Fibroblast of upper back skin (primary cell): Measurements from ENCODE around the gene ARMC12.
"Not testable (repeated sequence)": the region's sequence is repeated elsewhere in the genome, so short reads cannot be mapped to it uniquely, and the experiment has no call there.

ENCODE experiments used
- DNase-seq: peaks from one replicate; pipeline ENCODE4 v3.0.0-alpha.2; 2013

ARMC12 gene

DNA sequence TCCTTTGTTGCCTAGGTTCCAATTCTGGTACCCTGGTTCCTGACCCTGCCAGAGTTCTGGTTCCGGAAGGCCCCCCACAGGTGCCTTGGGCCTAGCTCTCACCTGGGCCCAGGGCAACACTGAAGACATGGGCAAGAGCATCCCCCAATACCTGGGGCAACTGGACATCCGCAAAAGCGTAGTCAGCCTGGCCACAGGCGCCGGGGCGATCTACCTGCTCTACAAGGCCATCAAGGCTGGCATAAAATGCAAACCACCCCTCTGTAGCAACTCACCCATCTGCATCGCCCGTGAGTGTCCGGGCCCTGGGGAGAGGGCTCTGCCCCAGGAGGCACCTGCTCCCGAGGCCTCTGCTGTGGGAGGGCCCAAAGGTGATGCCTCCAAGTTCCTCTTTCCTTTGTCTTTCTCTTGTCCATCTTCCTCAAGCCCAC, at the start of gene ARMC12:
Gene ARMC12 (plus strand): TSS at position 51 of the 431 bp plus-strand sequence. CDS start 77 bp downstream, at position 128.
- no peak for DNase-seq

- peak; percentile 35 for DNase-seq
Observed at GRCh38 chr6:35687658-35688604, 48.9 kb upstream of the ARMC12 start.

- peak; percentile 85 for DNase-seq
Observed at GRCh38 chr6:35688605-35689322, 48.1 kb upstream of the ARMC12 start, which contains the start of gene FKBP5. Gene FKBP5, minus strand, starts transcription at chr6:35688915. Its CDS starts 46,091 bp downstream, at chr6:35642824.

- DNase-seq, result not testable (repeated sequence)
Observed at GRCh38 chr6:35690006-35690405, 46.8 kb upstream of the ARMC12 start.

GRCh38 chr6:35690484-35690883, 46.3 kb upstream of the ARMC12 start:
- no peak for DNase-seq

- DNase-seq, result no peak
Observed at GRCh38 chr6:35691027-35691824, 45.6 kb upstream of the ARMC12 start.

GRCh38 chr6:35694462-35694861, 42.4 kb upstream of the ARMC12 start:
- DNase-seq, result no peak

DNA sequence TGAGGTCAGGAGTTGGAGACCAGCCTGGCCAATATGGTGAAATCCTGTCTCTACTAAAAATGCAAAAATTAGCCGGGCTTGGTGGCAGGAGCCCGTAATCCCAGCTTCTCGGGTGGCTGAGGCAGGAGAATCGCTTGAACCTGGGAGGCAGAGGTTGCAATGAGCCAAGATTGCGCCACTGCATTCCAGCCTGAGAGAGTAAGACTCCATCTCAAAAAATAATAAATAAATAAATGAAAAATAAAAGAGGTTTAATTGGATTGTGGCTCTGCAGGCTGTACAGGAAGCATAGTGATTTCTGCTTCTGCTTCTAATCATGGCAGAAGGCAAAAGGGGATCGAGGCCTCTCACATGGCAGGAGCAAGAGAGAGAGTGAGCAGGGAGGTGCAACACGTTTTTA, 38.4 kb upstream of the ARMC12 start:
- not testable (repeated sequence) for DNase-seq

DNA sequence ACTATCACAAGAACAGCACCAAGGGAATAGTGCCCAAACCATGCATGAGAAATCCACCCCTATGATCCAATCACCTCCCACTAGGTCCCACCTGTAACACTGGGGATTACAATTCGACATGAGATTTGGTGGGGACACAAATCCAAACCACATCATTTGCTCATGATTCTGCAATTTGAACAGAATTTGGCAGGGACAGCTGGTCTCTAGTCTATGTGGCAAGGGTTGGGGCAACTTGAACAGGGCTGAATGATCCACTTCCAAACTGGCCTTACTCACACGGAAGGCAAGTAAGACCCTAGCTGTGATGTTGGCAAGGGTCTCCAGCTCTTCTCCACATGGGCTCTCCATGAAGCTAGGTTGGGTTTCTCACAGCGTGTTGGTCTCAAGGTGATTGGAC, 38.0 kb upstream of the ARMC12 start:
- DNase-seq, result no peak

DNA sequence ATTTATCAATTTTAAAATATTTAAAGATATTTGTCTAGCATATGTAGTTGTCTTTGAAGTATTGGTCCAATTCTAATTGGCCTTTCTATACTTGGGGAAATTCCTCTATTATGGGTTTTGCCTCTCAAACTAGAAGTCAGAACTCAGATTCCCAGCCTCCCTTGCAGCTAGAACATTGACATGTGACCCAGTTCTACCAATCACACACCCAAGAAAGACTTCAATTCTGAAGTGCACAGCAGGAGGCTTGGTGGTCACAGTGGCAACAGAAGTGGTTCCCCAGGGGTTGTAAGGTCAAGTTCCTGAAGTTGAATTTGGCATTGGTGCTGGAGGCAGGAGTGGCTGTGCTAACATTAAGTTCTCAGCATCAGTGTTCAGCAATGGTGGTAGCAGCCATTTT, 33.3 kb upstream of the ARMC12 start:
- no peak for DNase-seq

GRCh38 chr6:35706468-35706867, 30.4 kb upstream of the ARMC12 start:
- no peak for DNase-seq

DNA sequence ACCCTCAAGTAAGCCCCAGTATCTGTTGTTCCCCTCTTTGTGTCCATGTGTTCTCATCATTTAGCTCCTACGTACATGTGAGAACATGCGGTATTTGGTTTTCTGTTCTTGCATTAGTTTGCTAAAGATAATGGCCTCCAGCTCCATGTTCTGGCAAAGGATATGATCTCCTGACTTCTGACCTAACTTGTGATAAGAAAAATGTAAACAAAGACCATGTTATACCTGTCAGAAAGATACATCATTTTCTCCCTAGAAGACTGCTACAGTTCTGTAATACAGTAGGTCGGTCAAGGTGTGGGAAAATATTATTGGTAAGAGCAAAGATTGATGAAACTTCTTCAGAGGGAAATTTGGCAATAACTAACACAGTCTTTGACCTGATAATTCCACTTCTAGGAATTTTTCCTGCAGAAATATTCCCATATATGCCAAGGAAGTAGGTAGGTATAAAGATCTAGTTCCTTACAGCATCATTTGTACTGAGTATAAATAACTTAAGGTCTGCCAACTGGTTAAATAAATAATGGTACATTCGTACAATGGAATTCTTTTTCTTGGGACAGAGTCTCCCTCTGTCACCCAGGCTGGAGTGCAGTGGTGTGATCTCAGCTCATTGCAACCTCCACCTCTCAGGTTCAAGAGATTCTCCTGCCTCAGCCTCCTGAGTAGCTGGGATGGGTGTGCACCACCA, 29.0 kb upstream of the ARMC12 start:
- DNase-seq, result no peak

DNA sequence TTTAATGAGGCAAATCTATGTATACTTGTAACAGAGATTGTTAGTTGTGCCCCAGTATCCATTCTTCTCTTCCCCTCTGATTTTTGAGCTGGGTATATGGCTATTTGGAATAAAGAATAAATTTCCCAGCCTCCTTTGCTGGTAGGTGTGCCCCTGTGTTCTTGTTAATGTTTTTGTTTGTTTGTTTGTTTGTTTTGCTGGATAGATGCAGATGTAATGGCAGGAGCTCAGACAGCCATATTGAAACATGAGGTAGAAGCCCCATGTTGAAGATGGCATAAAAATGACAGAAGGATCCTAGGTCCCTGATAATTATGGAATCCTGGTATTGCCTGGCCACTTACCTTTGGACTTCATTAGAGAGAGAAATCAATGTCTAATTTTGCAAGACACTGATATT, 28.2 kb upstream of the ARMC12 start:
- DNase-seq, result no peak

DNA sequence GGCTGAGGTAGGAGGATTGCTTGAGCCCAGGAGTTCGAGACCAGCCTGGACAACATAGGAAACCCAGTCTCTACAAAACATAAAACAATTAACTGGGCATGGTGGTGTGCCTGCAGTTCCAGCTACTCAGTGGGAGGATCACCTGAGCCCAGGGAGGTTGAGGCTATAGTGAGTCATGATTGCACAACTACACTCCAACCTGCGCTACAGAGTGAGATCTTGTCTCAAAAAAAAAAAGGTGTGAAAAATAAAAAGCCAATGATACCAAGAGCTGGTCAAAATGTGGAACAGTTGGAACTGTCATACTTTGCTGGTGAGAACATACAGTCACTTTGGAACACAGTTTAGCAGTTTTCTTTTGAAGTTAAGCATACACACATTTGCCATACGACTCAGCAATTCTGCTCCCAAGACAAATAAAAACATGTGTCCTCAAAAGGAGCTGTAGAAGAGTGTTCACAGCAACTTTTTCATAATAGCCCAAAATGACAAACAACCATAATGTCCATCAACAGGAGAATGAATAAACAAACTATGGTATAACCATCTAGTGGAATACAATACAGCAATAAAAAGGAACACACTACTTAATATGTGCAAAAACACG, 26.5 kb upstream of the ARMC12 start:
- no peak for DNase-seq

- DNase-seq, result no peak
Observed at GRCh38 chr6:35711731-35712130, 25.1 kb upstream of the ARMC12 start.

GRCh38 chr6:35713006-35713767, 23.6 kb upstream of the ARMC12 start:
- DNase-seq, result no peak

- DNase-seq, result no peak
Observed at GRCh38 chr6:35716798-35717197, 20.0 kb upstream of the ARMC12 start.

- DNase-seq, result no peak
Observed at GRCh38 chr6:35717449-35718374, 19.1 kb upstream of the ARMC12 start.

DNA sequence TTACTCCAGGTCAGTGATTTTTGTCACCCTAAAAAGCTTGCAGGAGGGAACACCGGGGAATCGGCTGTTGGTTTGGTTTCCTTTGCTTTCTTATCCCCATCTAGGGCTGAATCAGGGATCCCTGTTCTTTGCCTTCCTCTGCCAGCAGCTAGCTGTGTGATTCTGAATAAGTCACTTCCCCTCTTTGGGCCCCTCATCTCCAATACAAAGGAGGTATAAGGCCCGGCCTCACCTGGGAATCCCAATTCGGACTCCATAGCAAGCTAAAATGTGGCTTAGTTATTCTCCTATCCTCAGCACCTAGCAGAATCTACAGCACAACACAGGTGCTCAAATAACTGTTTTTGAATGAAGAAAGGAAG, 18.5 kb upstream of the ARMC12 start:
- DNase-seq, result no peak

GRCh38 chr6:35718911-35719381, 17.9 kb upstream of the ARMC12 start:
- DNase-seq, result peak; percentile 25
